ENCODE results near the gene GOLGA6C.
"Not testable (repeated sequence)": the region's sequence is repeated elsewhere in the genome, so short reads cannot be mapped to it uniquely, and the experiment has no call there.

The GOLGA6C gene

DNA sequence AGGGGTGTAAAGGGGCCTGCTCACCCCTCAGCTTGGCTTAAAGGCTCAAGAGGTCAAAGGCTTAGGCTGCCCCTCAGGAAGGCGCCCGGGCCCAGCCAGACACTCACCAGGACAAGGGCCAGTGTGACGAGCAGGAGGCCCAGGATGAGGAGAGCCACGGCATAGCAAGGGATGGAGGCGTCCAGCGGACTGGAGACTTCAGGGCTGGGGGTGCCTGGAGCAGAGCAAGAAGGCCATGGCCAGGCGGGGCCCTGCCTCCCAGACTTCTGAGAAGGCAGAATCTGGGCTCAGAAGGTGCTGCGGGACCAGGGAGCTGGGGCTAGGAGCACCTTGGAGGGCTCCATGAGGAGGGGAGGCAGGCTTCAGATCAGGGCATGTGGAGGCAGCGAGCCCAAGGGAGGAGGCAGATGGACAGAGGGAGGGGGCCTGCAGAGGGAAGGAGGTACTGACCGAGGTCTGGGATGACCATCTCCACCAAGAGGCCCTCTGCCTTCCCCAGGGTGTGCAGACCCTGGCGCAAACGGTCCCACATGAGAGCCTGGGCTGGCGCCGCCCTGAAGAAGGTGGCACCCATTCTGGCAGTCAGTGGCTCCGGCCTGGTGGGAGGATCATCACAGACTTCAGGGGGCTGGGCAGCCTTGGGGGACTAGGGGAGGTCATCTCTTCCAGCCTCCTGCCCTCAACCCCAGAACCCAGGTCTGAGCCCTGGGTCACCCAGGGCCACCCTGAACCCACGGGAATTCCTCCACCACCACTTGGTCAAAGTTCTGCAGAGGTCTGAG lies 32.0 kb upstream of the GOLGA6C start:
- Histone ChIP-seq H3K4me3 (ENCODE audit: low read depth in 1 of 2, low read length in 1 of 2) (no peak overlapping the region), H3K27ac (no peak overlapping the region), H3K36me3 (peaks cover 4% of the 10 kb centered on the region), H3K27me3 (no peaks in the 10 kb centered on the region), H3K4me1 (ENCODE audit: control insufficient read depth in 1 of 2, insufficient read depth in 1 of 2, low read depth in 1 of 2, low read length in 1 of 2) (no peaks in the 10 kb centered on the region), H3K9me3 (no peaks in the 10 kb centered on the region)
- no peak for TF ChIP-seq CTCF (IDR thresholded peaks at IDR 0.05)

DNA sequence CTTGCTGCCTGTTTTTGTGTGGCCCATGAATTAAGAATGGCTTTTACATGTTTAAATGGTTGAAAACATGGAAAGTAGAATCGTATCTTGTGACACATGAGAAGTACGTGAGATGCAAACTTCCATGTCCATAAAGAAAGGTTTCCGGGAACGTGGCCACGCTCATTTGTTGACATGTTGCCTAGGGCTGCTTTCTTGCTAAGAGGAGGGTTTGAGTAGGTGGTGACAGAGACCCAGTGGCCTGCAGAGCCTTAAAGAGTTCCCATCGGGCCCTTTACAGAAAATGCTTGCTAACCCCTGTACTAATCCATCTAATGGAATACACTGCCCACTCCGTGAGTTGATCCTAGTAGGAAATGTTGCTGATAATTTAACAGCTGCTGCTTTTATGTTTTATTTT lies 31.0 kb upstream of the GOLGA6C start:
- not testable (repeated sequence) for H3K36me3 ChIP-seq; H3K4me1 ChIP-seq (ENCODE audit: control insufficient read depth in 1 of 2, insufficient read depth in 1 of 2, low read depth in 1 of 2, low read length in 1 of 2); H3K9me3 ChIP-seq; H3K4me3 ChIP-seq (ENCODE audit: low read depth in 1 of 2, low read length in 1 of 2); H3K27me3 ChIP-seq; H3K27ac ChIP-seq

- TF ChIP-seq CTCF (IDR thresholded peaks at IDR 0.05), result no peak
Observed at GRCh38 chr15:75227663-75228280, 30.4 kb upstream of the GOLGA6C start.

DNA sequence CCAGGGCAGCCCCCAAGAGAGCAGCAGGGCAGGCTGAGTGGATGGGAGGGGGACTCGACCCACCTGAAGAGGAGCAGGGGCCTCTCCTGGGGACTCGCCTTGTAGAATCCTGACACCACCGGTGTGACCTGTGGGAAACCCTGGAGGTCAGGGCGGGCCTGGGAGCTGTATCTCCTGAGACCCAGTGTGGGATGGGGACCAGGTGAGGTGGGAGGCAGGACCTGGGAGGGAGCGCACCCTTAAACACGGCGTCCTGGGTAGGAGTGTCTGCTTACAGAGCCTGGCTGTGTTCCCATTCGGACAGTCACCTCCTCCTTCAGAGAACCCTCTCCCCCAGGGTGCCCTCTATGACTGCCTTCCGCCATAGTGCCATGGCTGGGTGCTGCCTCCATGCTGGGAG lies 29.3 kb upstream of the GOLGA6C start:
- Histone ChIP-seq H3K4me3 (ENCODE audit: low read depth in 1 of 2, low read length in 1 of 2) (no peak overlapping the region), H3K36me3 (no peaks in the 10 kb centered on the region), H3K9me3 (no peaks in the 10 kb centered on the region), H3K27ac (no peak overlapping the region), H3K27me3 (no peaks in the 10 kb centered on the region), H3K4me1 (ENCODE audit: control insufficient read depth in 1 of 2, insufficient read depth in 1 of 2, low read depth in 1 of 2, low read length in 1 of 2) (no peaks in the 10 kb centered on the region)
- TF ChIP-seq CTCF (IDR thresholded peaks at IDR 0.05), result no peak

More at GRCh38 chr15:75227663-75228280, 30.4 kb upstream of the GOLGA6C start:
- H3K4me3 ChIP-seq (ENCODE audit: low read depth in 1 of 2, low read length in 1 of 2), result no peak overlapping the region
- H3K27ac ChIP-seq, result no peak overlapping the region
- no peaks in the 10 kb centered on the region for H3K27me3 ChIP-seq
- H3K9me3 ChIP-seq, result no peaks in the 10 kb centered on the region
- no peaks in the 10 kb centered on the region for H3K4me1 ChIP-seq (ENCODE audit: control insufficient read depth in 1 of 2, insufficient read depth in 1 of 2, low read depth in 1 of 2, low read length in 1 of 2)
- H3K36me3 ChIP-seq, result no peaks in the 10 kb centered on the region

DNA sequence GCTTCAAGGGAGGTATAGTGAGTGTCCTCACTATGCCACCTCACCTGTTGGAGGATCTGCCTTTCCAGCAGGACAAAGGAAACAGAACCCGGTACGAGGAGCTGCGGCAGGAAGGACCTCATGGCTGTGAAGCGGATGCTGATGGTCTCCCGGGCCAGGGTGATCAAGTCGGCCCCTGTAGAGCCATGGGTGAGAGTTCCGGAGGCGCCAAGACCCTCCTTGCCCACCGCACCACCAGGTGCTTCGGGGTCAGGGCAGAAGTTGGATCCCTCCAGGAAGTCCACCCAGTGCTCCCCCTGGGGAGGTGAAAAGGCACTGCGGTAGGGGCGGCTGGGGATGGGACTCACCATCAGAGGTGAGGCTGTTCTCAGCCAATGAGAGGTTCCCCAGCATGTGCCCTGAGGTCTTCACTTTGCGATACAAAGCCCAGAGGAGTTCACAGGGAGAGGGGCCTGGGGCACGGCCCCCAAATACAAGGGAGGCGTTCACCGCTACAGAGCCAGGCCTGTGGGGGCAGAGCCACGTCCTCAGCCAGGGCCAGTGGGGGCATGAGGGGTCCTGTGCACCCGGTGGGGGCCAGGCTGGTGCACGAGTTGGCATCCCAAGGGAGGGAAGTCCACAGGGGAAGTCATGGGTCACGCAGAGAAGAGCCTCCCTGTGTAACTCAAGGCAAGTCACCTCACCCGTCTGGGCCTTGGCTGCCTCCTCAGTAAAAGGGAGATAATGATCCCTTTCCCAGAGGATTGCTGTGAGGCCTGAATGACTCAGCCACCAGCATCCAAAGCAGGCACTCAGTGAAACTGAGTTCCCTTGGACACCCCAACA lies 28.7 kb upstream of the GOLGA6C start:
- Histone ChIP-seq H3K27ac (no peak overlapping the region), H3K9me3 (no peaks in the 10 kb centered on the region), H3K27me3 (no peaks in the 10 kb centered on the region), H3K36me3 (no peaks in the 10 kb centered on the region), H3K4me1 (ENCODE audit: control insufficient read depth in 1 of 2, insufficient read depth in 1 of 2, low read depth in 1 of 2, low read length in 1 of 2) (no peaks in the 10 kb centered on the region), H3K4me3 (ENCODE audit: low read depth in 1 of 2, low read length in 1 of 2) (no peak overlapping the region)
- TF ChIP-seq CTCF (IDR thresholded peaks at IDR 0.05), result no peak

DNA sequence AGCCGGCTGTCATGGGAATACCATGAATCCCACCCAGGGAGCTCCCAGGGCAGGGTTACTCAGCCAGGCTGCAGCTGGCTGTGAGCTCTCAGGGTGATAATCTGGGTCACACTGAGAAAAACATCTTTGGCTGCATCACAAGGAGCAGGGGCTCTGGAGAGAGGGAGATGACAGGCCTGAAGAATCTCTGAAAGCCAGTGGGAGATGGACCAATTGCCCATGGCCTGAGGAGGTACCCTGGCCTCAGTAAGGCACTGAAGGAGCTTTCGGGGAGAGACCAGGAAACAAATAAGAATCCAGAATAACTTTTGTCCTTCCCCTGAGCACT lies 28.2 kb upstream of the GOLGA6C start:
- no peaks in the 10 kb centered on the region for H3K36me3 ChIP-seq
- H3K4me1 ChIP-seq (ENCODE audit: control insufficient read depth in 1 of 2, insufficient read depth in 1 of 2, low read depth in 1 of 2, low read length in 1 of 2), result no peaks in the 10 kb centered on the region
- H3K4me3 ChIP-seq (ENCODE audit: low read depth in 1 of 2, low read length in 1 of 2), result no peak overlapping the region
- no peak for TF ChIP-seq CTCF (IDR thresholded peaks at IDR 0.05)
- H3K9me3 ChIP-seq, result no peaks in the 10 kb centered on the region
- H3K27ac ChIP-seq, result no peak overlapping the region
- H3K27me3 ChIP-seq, result no peaks in the 10 kb centered on the region

All from neutrophil (primary cell).